SK-N-SH (cell line): Measurements from ENCODE around the gene SF3B4. TPM values are rescaled to one million over a fixed set of nuclear protein-coding genes. Genes with fewer than 3 reads are reported as not detected.

Source experiments
- CTCF ChIA-PET: fragments of 300-600, 350-600 bp; formaldehyde crosslinking; extraction: SDS; loops from one replicate; lab custom pipeline; 2021; lab: Yijun Ruan, JAX
- POLR2A ChIA-PET: fragments of 350-600 bp; sonication (Branson Sonifier 250); formaldehyde crosslinking; extraction: SDS; loops from one replicate; lab custom pipeline; 2020; ENCODE audit warnings: antibody characterized with exemption, inconsistent platforms; lab: Yijun Ruan, JAX
- DNase-seq: peaks from one replicate; pipeline ENCODE4 v3.0.0; 2012
- H2AFZ ChIP-seq: fragments of 200-600 bp; sonication (generic); 2 replicates; pipeline ENCODE4 v1.8.1; 2016; ENCODE audit warnings: antibody characterized with exemption, mild to moderate bottlenecking, low read depth
- H3F3A ChIP-seq: fragments of 200-600 bp; sonication (generic); replicated peaks from 2 replicates; pipeline ENCODE3; 2016; ENCODE audit warnings: antibody characterized with exemption, mild to moderate bottlenecking; ENCODE audit not compliant: insufficient read depth
- H3K27ac ChIP-seq, 2 experiments: fragments of 200-500 bp in 1 of 2; fragments of 200-600 bp in 1 of 2; sonication (Bioruptor generic) in 1 of 2; sonication (generic), shearing (Covaris generic) in 1 of 2; 2 replicates each; pipeline versions ENCODE4 v1.5.1 to v1.6.1; 2014 to 2016; ENCODE audit warnings: low read depth in 2 of 2, inconsistent platforms in 1 of 2, low read length in 1 of 2, mild to moderate bottlenecking in 1 of 2, mixed read lengths in 1 of 2
- H3K27me3 ChIP-seq: fragments of 200-600 bp; sonication (generic), shearing (Covaris generic); 2 replicates; pipeline ENCODE4 v1.6.1; 2016; ENCODE audit warnings: mixed run types; ENCODE audit not compliant: insufficient read depth
- H3K36me3 ChIP-seq, 2 experiments: fragments of 200-500 bp in 1 of 2; fragments of 200-600 bp in 1 of 2; sonication (Bioruptor generic) in 1 of 2; sonication (generic) in 1 of 2; replicated peaks in 1 of 2; 2 replicates each; pipeline versions ENCODE3 to v1.5.1; 2014 to 2016; ENCODE audit warnings: low read length in 1 of 2, mild to moderate bottlenecking in 1 of 2; ENCODE audit not compliant: insufficient read depth in 2 of 2, control insufficient read depth in 1 of 2
- H3K4me1 ChIP-seq, 2 experiments: fragments of 200-500 bp in 1 of 2; fragments of 200-600 bp in 1 of 2; sonication (Bioruptor generic) in 1 of 2; sonication (generic), shearing (Covaris generic) in 1 of 2; 2 replicates each; pipeline versions ENCODE4 v1.5.1 to v1.6.1; 2014 to 2016; ENCODE audit warnings: low read depth in 1 of 2, low read length in 1 of 2, mixed run types in 1 of 2; ENCODE audit not compliant: insufficient read depth in 2 of 2, control insufficient read depth in 1 of 2
- H3K4me2 ChIP-seq: fragments of 200-600 bp; sonication (generic), shearing (Covaris generic); 2 replicates; pipeline ENCODE4 v1.6.1; 2017; ENCODE audit warnings: mixed run types
- H3K4me3 ChIP-seq, 2 experiments: fragments of 200-500 bp in 1 of 2; fragments of 200-600 bp in 1 of 2; sonication (Bioruptor generic) in 1 of 2; sonication (generic), shearing (Covaris generic) in 1 of 2; 2 replicates each; pipeline versions ENCODE4 v1.5.1 to v1.8.1; 2014 to 2016; ENCODE audit warnings: low read depth in 2 of 2, inconsistent platforms in 1 of 2, low read length in 1 of 2, mild to moderate bottlenecking in 1 of 2, mixed read lengths in 1 of 2, moderate library complexity in 1 of 2
- H3K79me2 ChIP-seq: fragments of 200-600 bp; sonication (generic); 2 replicates; pipeline ENCODE4 v1.8.1; 2017; ENCODE audit warnings: mild to moderate bottlenecking; ENCODE audit not compliant: insufficient read depth
- H3K9ac ChIP-seq: fragments of 200-600 bp; sonication (generic); 2 replicates; pipeline ENCODE4 v1.6.1; 2017; ENCODE audit warnings: mixed run types
- H3K9me2 ChIP-seq: fragments of 200-600 bp; sonication (generic); 2 replicates; pipeline ENCODE4 v1.6.1; 2017; ENCODE audit warnings: mixed run types
- H3K9me3 ChIP-seq: fragments of 200-600 bp; sonication (generic); 2 replicates; pipeline ENCODE4 v1.6.1; 2017; ENCODE audit warnings: mixed run types, mild to moderate bottlenecking, moderate library complexity
- H4K20me1 ChIP-seq: fragments of 200-600 bp; sonication (generic); 2 replicates; pipeline ENCODE4 v1.6.1; 2017; ENCODE audit warnings: mild to moderate bottlenecking, mixed run types; ENCODE audit not compliant: insufficient read depth
- CHD2 ChIP-seq: fragments of 150-350 bp; IDR thresholded peaks from 2 replicates; pipeline ENCODE4 v1.6.1; 2018; ENCODE audit warnings: low read length; ENCODE audit not compliant: partially characterized antibody
- CTCF ChIP-seq: fragments of 200-600 bp; sonication (generic); IDR thresholded peaks from 2 replicates; pipeline ENCODE4 v1.6.1; 2017; ENCODE audit warnings: antibody characterized with exemption, mild to moderate bottlenecking, moderate library complexity
- ELF1 ChIP-seq: IDR thresholded peaks from 2 replicates; pipeline ENCODE4 v1.4.0; 2012
- FOSL2 ChIP-seq: IDR thresholded peaks from 2 replicates; pipeline ENCODE4 v1.4.0; 2012; ENCODE audit warnings: low read depth, mild to moderate bottlenecking, moderate library complexity, borderline replicate concordance
- FOXJ3 ChIP-seq: sonication (generic); formaldehyde crosslinking; IDR thresholded peaks from 2 replicates; pipeline ENCODE4 v1.5.1; 2020; ENCODE audit warnings: mild to moderate bottlenecking, missing genetic modification reagents
- GABPA ChIP-seq: IDR thresholded peaks from 2 replicates; pipeline ENCODE4 v1.4.0; 2012; ENCODE audit warnings: low read depth, mild to moderate bottlenecking
- GATA2 ChIP-seq: sonication (generic); formaldehyde crosslinking; IDR thresholded peaks from 2 replicates; pipeline ENCODE4 v1.5.0; 2020; ENCODE audit warnings: mild to moderate bottlenecking, missing genetic modification reagents
- JUND ChIP-seq: IDR thresholded peaks from 2 replicates; pipeline ENCODE4 v1.4.0; 2012
- MEF2A ChIP-seq: IDR thresholded peaks from 2 replicates; pipeline ENCODE4 v1.4.0; 2012; ENCODE audit warnings: low read depth, borderline replicate concordance
- POLR2AphosphoS5 ChIP-seq: IDR thresholded peaks from 2 replicates; pipeline ENCODE4 v1.6.1; 2012; ENCODE audit warnings: low read depth, low read length
- RAD21 ChIP-seq: IDR thresholded peaks from 2 replicates; pipeline ENCODE4 v1.6.1; 2012; ENCODE audit warnings: mild to moderate bottlenecking, low read length
- RCOR1 ChIP-seq: fragments of 150-350 bp; IDR thresholded peaks from 2 replicates; pipeline ENCODE4 v1.6.1; 2017; ENCODE audit warnings: antibody characterized with exemption, low read length
- RXRA ChIP-seq: IDR thresholded peaks from 2 replicates; pipeline ENCODE4 v1.4.0; 2012; ENCODE audit warnings: low read depth, mild to moderate bottlenecking, borderline replicate concordance
- TEAD4 ChIP-seq: IDR thresholded peaks from 2 replicates; pipeline ENCODE4 v1.4.0; 2012; ENCODE audit warnings: mild to moderate bottlenecking, borderline replicate concordance; ENCODE audit not compliant: insufficient read depth
- YY1 ChIP-seq: IDR thresholded peaks from 2 replicates; pipeline ENCODE4 v1.4.0; 2012; ENCODE audit warnings: low read depth, mild to moderate bottlenecking
- WGBS: methylation state at CpG from one replicate; pipeline ENCODE4 v1.1.6; 2017; ENCODE audit warnings: low lambda C conversion rate; 5-methylcytosine and 5-hydroxymethylcytosine counted together
- polyA plus RNA-seq, 3 experiments: library from polyadenylated mRNA; depleted of rRNA; stranded (reverse); fragments of >200 nt; gene quantifications; 2 replicates each; pipeline ENCODE4 v1.2.3, GENCODE V29; 2012
- TF ChIP-seq, protein P1 (sequence below): fragments of 150-350 bp; IDR thresholded peaks from 2 replicates; pipeline ENCODE4 v1.6.1; 2017; ENCODE audit warnings: antibody characterized with exemption, low read length, low read depth, borderline replicate concordance
- TF ChIP-seq, protein P2 (sequence below): IDR thresholded peaks from 2 replicates; pipeline ENCODE4 v1.4.0; 2012; ENCODE audit warnings: low read depth, borderline replicate concordance
- TF ChIP-seq, protein P3 (sequence below): IDR thresholded peaks from 2 replicates; pipeline ENCODE4 v1.6.1; 2012; ENCODE audit warnings: mild to moderate bottlenecking, low read depth, low read length, moderate library complexity

Gene SF3B4
- polyA plus RNA-seq, 1 of the 3 experiments (the other 2 are of a cell fraction), result 54.3 TPM

DNA sequence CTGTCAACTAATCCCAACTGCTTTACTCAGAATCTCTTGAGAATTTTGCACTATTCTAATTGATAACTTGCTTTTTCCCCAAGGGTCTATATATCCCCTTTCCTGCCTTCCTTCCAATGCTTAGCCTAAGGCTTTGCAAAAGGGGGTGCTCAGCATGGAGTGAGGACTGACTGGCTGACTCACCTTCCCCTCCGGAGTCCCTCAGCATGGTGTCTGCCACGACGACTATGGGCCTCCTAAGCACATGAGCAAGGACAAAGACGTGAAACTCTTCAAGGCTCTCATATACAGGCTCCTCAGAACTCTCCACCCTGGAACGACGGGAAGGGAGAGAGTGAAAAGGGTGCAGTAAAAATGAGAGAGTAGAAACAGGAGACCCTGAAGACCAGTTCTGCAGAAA is 22.3 kb upstream of the SF3B4 start (continued):
- no peak for TF ChIP-seq CTCF
- TF ChIP-seq GABPA, result no peak
- TF ChIP-seq FOSL2, result no peak
- TF ChIP-seq ELF1, result no peak
- no peak for TF ChIP-seq CHD2
- TF ChIP-seq RXRA, result no peak

- Histone ChIP-seq H2AFZ (no peak overlapping the region), H3F3A (peaks cover 24% of the 10 kb centered on the region), H3K4me3 (no peak overlapping the region), H3K4me1 (peaks cover 0 to 6% of the 10 kb centered on the region in 2 experiments; a peak in 2 of 4 replicates), H3K9me2 (no peaks in the 10 kb centered on the region), H3K79me2 (no peaks in the 10 kb centered on the region), H3K27me3 (no peaks in the 10 kb centered on the region), H3K9me3 (no peaks in the 10 kb centered on the region), H3K4me2 (no peak overlapping the region)
- CTCF ChIA-PET, result interaction anchor here (0.9 to 4.5 kb wide), 2 partner anchors 17 to 224 kb away, joined by 3 to 24 read pairs; no protein-coding TSS in a partner anchor
- 93% methylated on average over 4 of the region's 4 CpGs for WGBS
- POLR2A ChIA-PET, result no interaction called here
- DNase-seq, result no peak
- TF ChIP-seq RCOR1 (no peak), GATA2 (CRISPR knock-in tag) (no peak)
- TF ChIP-seq, all 33 proteins: peak for 0
- Histone ChIP-seq H3K27ac (no peak overlapping the region), H3K36me3 (peaks cover 39 to 53% of the 10 kb centered on the region in 2 experiments), H3K9ac (no peak overlapping the region), H4K20me1 (no peaks in the 10 kb centered on the region)
Observed at GRCh38 chr1:149945206-149945605, 17.6 kb upstream of the SF3B4 start.

- H3K36me3 ChIP-seq, result peaks cover 29 to 36% of the 10 kb centered on the region in 2 experiments
- no peak for TF ChIP-seq TEAD4
- TF ChIP-seq, protein P1, sequence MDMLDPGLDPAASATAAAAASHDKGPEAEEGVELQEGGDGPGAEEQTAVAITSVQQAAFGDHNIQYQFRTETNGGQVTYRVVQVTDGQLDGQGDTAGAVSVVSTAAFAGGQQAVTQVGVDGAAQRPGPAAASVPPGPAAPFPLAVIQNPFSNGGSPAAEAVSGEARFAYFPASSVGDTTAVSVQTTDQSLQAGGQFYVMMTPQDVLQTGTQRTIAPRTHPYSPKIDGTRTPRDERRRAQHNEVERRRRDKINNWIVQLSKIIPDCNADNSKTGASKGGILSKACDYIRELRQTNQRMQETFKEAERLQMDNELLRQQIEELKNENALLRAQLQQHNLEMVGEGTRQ, result no peak
- TF ChIP-seq RAD21, result no peak
- no peak for TF ChIP-seq POLR2AphosphoS5
- TF ChIP-seq JUND, result no peak
- TF ChIP-seq, protein P2, sequence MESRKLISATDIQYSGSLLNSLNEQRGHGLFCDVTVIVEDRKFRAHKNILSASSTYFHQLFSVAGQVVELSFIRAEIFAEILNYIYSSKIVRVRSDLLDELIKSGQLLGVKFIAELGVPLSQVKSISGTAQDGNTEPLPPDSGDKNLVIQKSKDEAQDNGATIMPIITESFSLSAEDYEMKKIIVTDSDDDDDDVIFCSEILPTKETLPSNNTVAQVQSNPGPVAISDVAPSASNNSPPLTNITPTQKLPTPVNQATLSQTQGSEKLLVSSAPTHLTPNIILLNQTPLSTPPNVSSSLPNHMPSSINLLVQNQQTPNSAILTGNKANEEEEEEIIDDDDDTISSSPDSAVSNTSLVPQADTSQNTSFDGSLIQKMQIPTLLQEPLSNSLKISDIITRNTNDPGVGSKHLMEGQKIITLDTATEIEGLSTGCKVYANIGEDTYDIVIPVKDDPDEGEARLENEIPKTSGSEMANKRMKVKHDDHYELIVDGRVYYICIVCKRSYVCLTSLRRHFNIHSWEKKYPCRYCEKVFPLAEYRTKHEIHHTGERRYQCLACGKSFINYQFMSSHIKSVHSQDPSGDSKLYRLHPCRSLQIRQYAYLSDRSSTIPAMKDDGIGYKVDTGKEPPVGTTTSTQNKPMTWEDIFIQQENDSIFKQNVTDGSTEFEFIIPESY, result no peak
- TF ChIP-seq YY1, result no peak
- no peak for TF ChIP-seq MEF2A
- no peak for TF ChIP-seq GABPA
- TF ChIP-seq, protein P3, sequence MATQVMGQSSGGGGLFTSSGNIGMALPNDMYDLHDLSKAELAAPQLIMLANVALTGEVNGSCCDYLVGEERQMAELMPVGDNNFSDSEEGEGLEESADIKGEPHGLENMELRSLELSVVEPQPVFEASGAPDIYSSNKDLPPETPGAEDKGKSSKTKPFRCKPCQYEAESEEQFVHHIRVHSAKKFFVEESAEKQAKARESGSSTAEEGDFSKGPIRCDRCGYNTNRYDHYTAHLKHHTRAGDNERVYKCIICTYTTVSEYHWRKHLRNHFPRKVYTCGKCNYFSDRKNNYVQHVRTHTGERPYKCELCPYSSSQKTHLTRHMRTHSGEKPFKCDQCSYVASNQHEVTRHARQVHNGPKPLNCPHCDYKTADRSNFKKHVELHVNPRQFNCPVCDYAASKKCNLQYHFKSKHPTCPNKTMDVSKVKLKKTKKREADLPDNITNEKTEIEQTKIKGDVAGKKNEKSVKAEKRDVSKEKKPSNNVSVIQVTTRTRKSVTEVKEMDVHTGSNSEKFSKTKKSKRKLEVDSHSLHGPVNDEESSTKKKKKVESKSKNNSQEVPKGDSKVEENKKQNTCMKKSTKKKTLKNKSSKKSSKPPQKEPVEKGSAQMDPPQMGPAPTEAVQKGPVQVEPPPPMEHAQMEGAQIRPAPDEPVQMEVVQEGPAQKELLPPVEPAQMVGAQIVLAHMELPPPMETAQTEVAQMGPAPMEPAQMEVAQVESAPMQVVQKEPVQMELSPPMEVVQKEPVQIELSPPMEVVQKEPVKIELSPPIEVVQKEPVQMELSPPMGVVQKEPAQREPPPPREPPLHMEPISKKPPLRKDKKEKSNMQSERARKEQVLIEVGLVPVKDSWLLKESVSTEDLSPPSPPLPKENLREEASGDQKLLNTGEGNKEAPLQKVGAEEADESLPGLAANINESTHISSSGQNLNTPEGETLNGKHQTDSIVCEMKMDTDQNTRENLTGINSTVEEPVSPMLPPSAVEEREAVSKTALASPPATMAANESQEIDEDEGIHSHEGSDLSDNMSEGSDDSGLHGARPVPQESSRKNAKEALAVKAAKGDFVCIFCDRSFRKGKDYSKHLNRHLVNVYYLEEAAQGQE, result no peak
- no peak for TF ChIP-seq FOXJ3 (CRISPR knock-in tag)
Observed at GRCh38 chr1:149942885-149943284, 15.3 kb upstream of the SF3B4 start.

More at GRCh38 chr1:149942885-149943284, 15.3 kb upstream of the SF3B4 start:
- no peak for DNase-seq
- Histone ChIP-seq H4K20me1 (no peaks in the 10 kb centered on the region), H3K9ac (no peak overlapping the region), H2AFZ (no peak overlapping the region), H3K4me2 (no peak overlapping the region), H3K4me3 (no peak overlapping the region), H3K9me2 (no peaks in the 10 kb centered on the region), H3F3A (peaks cover 42% of the 10 kb centered on the region), H3K27ac (peak overlapping the region in 1 of 2 experiments; percentile 53; a peak in 1 of 4 replicates), H3K27me3 (no peaks in the 10 kb centered on the region), H3K4me1 (peaks cover 16 to 18% of the 10 kb centered on the region in 2 experiments), H3K9me3 (no peaks in the 10 kb centered on the region), H3K79me2 (no peaks in the 10 kb centered on the region)
- 80% methylated on average over 3 of the region's 3 CpGs for WGBS
- ChIA-PET POLR2A (interaction anchor here (0.6 to 1.6 kb wide), 3 partner anchors 15 to 61 kb away, joined by 3 to 26 read pairs (median 8); partner anchors contain the start of gene SF3B4), CTCF (interaction anchor here (1.0 to 4.5 kb wide), 15 partner anchors 11 to 244 kb away, joined by 3 to 33 read pairs (median 6); a partner anchor contains a TSS)
